ENCODE data around the gene MCF2L2. TPM values are rescaled to one million over a fixed set of nuclear protein-coding genes. Genes with fewer than 3 reads are reported as not detected.

The MCF2L2 gene
- total and polyA plus RNA-seq, 9 of the 15 experiments (the other 6 are each of a cell fraction or from before 2014, with no cell fraction given): 0.56 to 4.2 (median 3.0) TPM

DNA sequence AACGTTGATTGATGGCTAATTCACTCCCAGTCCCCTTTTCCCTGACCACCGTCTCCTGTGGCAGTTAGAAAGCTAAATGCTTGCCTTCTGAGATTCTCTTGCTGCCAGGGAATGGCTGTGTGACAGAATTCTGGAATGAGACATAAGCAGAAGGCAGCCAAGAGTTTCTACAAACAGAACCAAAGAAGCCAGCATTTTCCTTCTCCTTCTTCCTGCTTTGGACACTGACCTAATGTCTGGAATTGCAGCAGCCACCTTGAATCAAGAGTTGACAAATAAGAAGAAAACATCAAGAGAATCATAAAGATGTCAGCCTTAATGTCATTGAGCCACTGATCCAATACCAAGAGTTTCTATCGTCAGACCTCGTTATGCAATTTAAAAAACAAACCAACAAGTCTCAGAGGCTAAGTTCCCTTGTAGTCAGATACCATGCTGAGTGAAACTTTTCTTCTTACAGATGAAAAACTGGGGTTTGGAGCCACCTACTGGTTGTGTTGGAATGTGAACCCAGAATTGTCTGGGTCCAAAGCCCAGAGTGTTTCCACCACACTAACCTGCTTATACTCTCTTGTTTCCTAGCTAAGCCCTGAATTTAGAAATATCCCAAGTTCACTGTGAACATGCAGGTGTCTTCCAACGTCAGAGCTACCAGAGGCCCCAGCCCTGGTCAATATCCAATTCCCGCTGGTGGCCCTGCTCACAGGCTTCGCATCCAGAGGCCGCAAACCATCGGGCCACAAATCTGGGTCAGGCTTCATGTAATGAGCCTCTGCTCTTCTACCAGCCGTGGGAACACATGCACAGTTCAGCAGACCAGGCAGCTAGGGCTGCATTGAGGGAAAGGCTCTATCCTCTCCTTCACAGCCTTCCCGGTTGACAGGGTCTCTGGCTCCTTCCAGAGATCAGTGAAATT is 42.5 kb downstream of the MCF2L2 start (continued):
- TF ChIP-seq ZNF324 (CRISPR knock-in tag; IDR thresholded peaks at IDR 0.05) (no peak), ZBTB34 (CRISPR knock-in tag; IDR thresholded peaks at IDR 0.05) (no peak), RBM14 (IDR thresholded peaks at IDR 0.05; ENCODE audit: borderline replicate concordance, insufficient read depth, low read depth, low read length) (no peak), MED1 (CRISPR knock-in tag; IDR thresholded peaks at IDR 0.05; ENCODE audit: borderline replicate concordance) (no peak), ZNF263 (CRISPR knock-in tag; IDR thresholded peaks at IDR 0.05; ENCODE audit: borderline replicate concordance) (no peak), PATZ1 (CRISPR knock-in tag; IDR thresholded peaks at IDR 0.05; ENCODE audit: borderline replicate concordance) (no peak), ZNF24 (IDR thresholded peaks at IDR 0.05) (no peak), MTF1 (CRISPR knock-in tag; IDR thresholded peaks at IDR 0.05; ENCODE audit: borderline replicate concordance) (no peak), CCAR2 (IDR thresholded peaks at IDR 0.05; ENCODE audit: low read depth, low read length) (no peak), SP2 (IDR thresholded peaks at IDR 0.05; ENCODE audit: extremely low read depth, low read depth, low read length, poor library complexity, severe bottlenecking) (no peak), SP1 (CRISPR knock-in tag; IDR thresholded peaks at IDR 0.05) (no peak), CEBPG (CRISPR knock-in tag; IDR thresholded peaks at IDR 0.05) (no peak), CEBPG (tag; conservative IDR thresholded peaks at IDR 0.05 in 1 of 2, IDR thresholded peaks at IDR 0.05 in 1 of 2) (peak; percentile 20 to 54; a peak in 2 of 4 replicates)
- TF ChIP-seq, protein P1, sequence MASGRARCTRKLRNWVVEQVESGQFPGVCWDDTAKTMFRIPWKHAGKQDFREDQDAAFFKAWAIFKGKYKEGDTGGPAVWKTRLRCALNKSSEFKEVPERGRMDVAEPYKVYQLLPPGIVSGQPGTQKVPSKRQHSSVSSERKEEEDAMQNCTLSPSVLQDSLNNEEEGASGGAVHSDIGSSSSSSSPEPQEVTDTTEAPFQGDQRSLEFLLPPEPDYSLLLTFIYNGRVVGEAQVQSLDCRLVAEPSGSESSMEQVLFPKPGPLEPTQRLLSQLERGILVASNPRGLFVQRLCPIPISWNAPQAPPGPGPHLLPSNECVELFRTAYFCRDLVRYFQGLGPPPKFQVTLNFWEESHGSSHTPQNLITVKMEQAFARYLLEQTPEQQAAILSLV (tag; IDR thresholded peaks at IDR 0.05): no peak
- TF ChIP-seq, protein P2, sequence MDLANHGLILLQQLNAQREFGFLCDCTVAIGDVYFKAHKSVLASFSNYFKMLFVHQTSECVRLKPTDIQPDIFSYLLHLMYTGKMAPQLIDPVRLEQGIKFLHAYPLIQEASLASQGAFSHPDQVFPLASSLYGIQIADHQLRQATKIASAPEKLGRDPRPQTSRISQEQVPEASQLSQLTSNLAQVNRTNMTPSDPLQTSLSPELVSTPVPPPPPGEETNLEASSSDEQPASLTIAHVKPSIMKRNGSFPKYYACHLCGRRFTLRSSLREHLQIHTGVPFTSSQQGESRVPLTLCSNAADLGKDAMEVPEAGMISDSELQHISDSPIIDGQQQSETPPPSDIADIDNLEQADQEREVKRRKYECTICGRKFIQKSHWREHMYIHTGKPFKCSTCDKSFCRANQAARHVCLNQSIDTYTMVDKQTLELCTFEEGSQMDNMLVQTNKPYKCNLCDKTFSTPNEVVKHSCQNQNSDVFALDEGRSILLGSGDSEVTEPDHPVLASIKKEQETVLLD (IDR thresholded peaks at IDR 0.05): no peak
- TF ChIP-seq, protein P3, sequence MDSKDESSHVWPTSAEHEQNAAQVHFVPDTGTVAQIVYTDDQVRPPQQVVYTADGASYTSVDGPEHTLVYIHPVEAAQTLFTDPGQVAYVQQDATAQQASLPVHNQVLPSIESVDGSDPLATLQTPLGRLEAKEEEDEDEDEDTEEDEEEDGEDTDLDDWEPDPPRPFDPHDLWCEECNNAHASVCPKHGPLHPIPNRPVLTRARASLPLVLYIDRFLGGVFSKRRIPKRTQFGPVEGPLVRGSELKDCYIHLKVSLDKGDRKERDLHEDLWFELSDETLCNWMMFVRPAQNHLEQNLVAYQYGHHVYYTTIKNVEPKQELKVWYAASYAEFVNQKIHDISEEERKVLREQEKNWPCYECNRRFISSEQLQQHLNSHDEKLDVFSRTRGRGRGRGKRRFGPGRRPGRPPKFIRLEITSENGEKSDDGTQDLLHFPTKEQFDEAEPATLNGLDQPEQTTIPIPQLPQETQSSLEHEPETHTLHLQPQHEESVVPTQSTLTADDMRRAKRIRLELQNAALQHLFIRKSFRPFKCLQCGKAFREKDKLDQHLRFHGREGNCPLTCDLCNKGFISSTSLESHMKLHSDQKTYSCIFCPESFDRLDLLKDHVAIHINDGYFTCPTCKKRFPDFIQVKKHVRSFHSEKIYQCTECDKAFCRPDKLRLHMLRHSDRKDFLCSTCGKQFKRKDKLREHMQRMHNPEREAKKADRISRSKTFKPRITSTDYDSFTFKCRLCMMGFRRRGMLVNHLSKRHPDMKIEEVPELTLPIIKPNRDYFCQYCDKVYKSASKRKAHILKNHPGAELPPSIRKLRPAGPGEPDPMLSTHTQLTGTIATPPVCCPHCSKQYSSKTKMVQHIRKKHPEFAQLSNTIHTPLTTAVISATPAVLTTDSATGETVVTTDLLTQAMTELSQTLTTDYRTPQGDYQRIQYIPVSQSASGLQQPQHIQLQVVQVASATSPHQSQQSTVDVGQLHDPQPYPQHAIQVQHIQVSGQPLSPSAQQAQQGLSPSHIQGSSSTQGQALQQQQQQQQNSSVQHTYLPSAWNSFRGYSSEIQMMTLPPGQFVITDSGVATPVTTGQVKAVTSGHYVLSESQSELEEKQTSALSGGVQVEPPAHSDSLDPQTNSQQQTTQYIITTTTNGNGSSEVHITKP (IDR thresholded peaks at IDR 0.05; ENCODE audit: partially characterized antibody): no peak
